Fibroblast of the aortic adventitia (primary cell): ENCODE measurements around the gene KIF26B. TPM values are rescaled to one million over a fixed set of nuclear protein-coding genes. Genes with fewer than 3 reads are reported as not detected.

ENCODE experiments used
- DNase-seq: peaks from one replicate; pipeline ENCODE4 v3.0.0-alpha.2; 2010; ENCODE audit warnings: low read depth
- H3K4me3 ChIP-seq: 2 replicates; pipeline ENCODE4 v1.5.1; 2011; ENCODE audit warnings: low read depth, mild to moderate bottlenecking, control low read depth, low read length, moderate library complexity
- CTCF ChIP-seq: IDR thresholded peaks from 2 replicates; pipeline ENCODE4 v1.5.1; 2011; ENCODE audit warnings: mild to moderate bottlenecking, low read length, control low read depth, inconsistent platforms; ENCODE audit not compliant: insufficient read depth
- total RNA-seq: library from RNA; depleted of rRNA; stranded (reverse); fragments of >200 nt; gene quantifications from 2 replicates; pipeline ENCODE4 v1.2.3, GENCODE V29; 2012; ENCODE audit warnings: low replicate concordance

KIF26B gene
- total RNA-seq, 1 donor = 4.6 TPM

DNA sequence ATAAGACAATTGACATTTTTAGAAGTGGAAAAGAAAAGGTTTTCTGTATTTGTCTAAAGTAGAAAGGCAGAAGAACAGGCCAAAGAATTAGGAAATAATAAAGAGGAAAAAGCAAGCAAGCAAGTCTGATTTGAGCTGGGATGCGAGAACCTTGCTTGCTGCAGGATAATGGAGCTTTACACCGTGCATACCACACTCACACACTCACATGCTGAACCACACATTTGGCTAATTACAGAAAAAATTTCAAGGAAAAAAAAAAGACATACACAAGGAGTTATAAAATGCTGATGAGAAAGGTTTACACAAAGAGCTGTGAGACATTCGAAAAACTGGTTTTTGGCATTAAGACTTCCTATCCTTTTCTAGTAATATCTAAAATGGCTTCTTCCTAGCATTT, 593.9 kb downstream of the KIF26B start:
- H3K4me3 ChIP-seq = no peak overlapping the region
- no peak for DNase-seq
- TF ChIP-seq CTCF = no peak

- TF ChIP-seq CTCF = no peak
- no peak for DNase-seq
- no peak overlapping the region for H3K4me3 ChIP-seq
Observed at GRCh38 chr1:245749053-245749452, 594.3 kb downstream of the KIF26B start.

- H3K4me3 ChIP-seq = no peak overlapping the region
- no peak for DNase-seq
- TF ChIP-seq CTCF = no peak
Observed at GRCh38 chr1:245750261-245750660, 595.5 kb downstream of the KIF26B start.

GRCh38 chr1:245751116-245751515, 596.3 kb downstream of the KIF26B start:
- DNase-seq = peak; percentile 63
- TF ChIP-seq CTCF = no peak
- H3K4me3 ChIP-seq = no peak overlapping the region

DNA sequence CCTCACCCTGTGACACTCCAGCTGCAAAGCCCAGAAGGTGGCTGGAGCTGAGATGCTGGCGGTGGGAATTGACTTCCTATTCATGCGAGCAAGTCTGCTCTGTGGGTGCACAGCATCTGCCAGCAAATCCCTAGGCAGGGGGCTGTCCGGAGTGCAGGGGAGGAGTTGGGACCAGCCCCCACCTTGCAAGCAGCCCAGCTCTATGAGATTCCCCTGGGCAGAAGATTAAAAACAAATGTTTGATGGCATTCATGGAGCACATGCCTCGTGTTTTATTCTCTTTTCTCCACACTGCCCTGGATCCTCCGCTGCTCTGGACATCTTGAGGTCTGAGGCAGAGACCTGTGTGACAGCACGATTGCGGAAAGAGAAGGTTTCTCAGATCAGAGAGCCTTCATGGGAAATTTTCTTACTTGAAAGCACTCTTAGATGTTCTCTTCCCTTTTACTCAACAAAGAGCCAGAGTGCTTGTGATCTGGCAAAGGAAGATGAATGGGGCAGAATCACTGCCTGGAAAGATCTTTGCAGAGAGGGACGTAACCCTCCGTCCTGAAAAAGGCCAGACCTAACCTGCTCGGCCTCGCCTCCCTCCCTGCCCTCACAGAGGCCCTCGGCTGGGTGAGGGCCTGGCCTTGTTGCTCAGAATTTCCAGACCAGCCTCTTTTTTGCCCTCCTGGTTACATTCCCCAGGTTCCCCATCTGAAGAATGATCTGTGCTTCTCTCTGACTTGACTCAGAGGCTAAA, 597.1 kb downstream of the KIF26B start:
- H3K4me3 ChIP-seq = no peak overlapping the region
- DNase-seq = no peak

GRCh38 chr1:245752561-245752960, 597.8 kb downstream of the KIF26B start:
- DNase-seq = no peak
- TF ChIP-seq CTCF = no peak
- H3K4me3 ChIP-seq = no peak overlapping the region

More for the DNA sequence above, 597.1 kb downstream of the KIF26B start:
- no peak for TF ChIP-seq CTCF

- DNase-seq = no peak
- H3K4me3 ChIP-seq = no peak overlapping the region
- no peak for TF ChIP-seq CTCF
Observed at GRCh38 chr1:245753807-245754206, 599.0 kb downstream of the KIF26B start.
